Activated CD8-positive, alpha-beta memory T cell treated with anti-CD3 and anti-CD28 coated beads for 4 hours (primary cell): ENCODE data around the gene CORO7.
A peak's percentile ranks its signal among the peaks of the same experiment; 100 is the strongest.

Experiments used
- DNase-seq, 2 donors: peaks; one replicate each; pipeline ENCODE4 v3.0.0-alpha.2; 2020; ENCODE audit warnings: low read depth in 2 of 2

The CORO7 gene

DNA sequence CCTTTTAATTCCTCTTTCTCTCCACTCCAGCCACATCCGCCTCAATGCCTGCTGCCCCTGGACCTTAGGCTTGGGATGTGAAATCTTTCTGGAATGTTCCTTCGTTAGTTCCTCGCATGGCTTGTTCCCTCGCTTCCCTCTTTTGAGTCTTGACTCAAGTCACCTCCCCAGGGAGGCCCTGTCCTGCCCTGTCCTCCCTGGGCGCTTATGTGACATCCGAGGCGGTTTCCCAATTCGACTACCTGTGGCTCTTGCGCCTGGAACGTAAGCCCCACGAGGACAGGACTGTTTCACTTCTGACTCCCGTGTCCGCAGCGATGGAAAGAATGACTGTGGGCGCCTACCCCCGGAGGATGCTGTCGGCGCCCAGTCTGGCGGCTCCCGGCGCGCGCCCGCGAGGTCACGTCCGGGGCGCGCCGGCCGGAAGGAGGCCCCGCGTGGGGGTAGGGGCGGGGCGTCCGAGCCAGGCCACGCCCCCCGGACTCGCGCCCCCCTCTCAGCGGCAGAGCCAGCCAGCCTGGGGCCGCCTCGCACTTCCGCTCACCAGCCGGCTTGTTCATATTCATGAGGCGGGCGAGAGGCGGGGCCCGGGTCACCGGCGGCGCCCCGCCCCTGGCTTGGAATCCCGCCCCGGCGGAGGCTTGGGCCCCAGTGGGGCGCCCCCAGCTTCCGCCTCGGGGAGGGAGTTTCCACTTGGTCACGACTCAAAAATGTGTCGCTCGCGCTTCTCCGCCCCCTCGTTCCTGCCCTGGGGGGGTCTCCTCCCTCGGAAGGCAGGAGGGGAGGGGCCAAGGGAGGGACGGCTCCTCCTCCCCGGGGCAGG is 109.0 kb downstream of the CORO7 start:
- DNase-seq = peak; percentile 91 to 94

DNA sequence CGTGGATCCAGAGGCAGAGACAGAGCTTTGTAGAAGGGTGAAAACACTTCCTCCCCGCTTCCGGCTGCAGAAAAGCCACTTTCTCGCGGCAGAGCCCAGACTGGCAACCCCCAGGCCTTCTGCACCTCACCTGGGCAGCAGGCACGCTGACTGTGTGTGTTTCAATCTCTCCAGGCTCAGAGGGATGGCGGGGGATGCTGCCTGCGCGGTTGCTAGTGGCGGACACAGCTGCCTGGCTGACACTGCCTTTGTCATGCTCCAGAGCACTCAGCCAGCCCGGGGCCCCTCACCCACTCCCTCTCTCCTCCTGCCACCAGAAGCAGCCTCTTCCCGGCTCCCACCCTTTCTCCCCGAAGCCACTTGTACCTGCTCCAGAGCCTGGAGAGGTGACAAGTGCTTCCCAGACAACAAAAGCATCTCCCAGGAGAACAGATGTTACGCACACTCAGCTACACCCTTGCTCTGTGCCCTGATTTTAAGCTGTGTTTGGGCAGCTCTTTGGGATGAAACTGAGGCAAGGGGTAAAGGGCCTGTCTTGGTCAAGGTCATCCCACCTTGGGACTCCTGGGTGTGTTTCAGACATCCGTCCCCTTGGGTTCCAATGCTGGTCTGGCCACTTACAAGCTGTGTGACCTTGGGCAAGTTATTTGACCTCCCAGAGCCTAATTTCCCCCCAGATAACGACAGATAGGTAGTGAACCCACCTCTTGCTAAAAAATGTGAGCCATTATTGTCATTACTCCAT is 109.8 kb downstream of the CORO7 start:
- DNase-seq = no peak
